ENCODE data around the gene MYL11. TPM values are rescaled to one million over a fixed set of nuclear protein-coding genes. Genes with fewer than 3 reads are reported as not detected.
"Not testable (repeated sequence)": the region's sequence is repeated elsewhere in the genome, so short reads cannot be mapped to it uniquely, and the experiment has no call there.

MYL11 gene, protein sequence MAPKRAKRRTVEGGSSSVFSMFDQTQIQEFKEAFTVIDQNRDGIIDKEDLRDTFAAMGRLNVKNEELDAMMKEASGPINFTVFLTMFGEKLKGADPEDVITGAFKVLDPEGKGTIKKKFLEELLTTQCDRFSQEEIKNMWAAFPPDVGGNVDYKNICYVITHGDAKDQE
- total RNA-seq = 1 to 10 TPM in 2 of 5 donors, under 1 TPM in 1, not detected in 2; 0.91 to 1.3 (median 1.1) TPM
- 5.9 TPM for total RNA-seq (2013)
- 0 to 1.3 (median 0.27) reads per million in 29 experiments for total RNA-seq

DNA sequence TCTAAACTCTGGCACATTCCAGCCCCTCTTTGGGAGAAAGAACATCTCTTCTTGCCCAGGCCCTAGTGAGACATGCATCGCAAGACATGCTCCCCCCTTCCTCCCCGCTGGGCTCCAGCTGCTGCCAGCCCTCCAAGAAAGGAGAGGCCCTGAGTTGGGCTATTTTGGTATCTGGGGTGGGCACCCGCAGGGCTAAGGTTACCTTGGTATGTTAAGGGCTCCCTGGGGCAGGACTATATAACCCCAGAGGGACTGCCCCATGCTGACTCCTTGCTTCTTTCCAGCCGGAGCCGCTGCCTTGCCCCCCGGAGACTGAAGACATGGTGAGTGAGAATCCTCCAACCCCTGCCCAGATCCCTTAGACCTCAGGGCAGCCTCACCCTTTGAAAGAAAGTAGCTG, at the start of gene MYL11:
Gene MYL11, plus strand, starts transcription at position 265 of the 400 bp plus-strand sequence. Its CDS starts 56 bp downstream, at position 321.
- Mint-ChIP-seq H3K27me3 (no peaks in the 10 kb centered on the region), H3K27ac (peak within 1 kb of the TSS; percentile 61 to 78), H3K4me3 (peak within 1 kb of the TSS in 2 of 3 donors; percentile 10 to 13), H3K9me3 (no peaks in the 10 kb centered on the region), H3K4me1 (peaks cover 40 to 42% (median 40%) of the 10 kb centered on the region in 3 donors), H3K36me3 (peaks cover 3% of the 10 kb centered on the region)
- Histone ChIP-seq H3K9me3 (no peaks in the 10 kb centered on the region), H3K4me1 (ENCODE audit: control insufficient read depth in 1 of 2, extremely low read depth in 1 of 2, insufficient read depth in 2 of 2, low read length in 2 of 2) (peaks cover 7 to 49% of the 10 kb centered on the region in 2 experiments), H3K4me3 (ENCODE audit: control insufficient read depth in 1 of 2, extremely low read depth in 1 of 2, low read length in 1 of 2) (no peak within 1 kb of the TSS), H3K27ac (ENCODE audit: low read length) (no peak within 1 kb of the TSS), H3K27me3 (replicated peaks in 1 of 2; ENCODE audit: control insufficient read depth in 2 of 2, extremely low read depth in 1 of 2, insufficient read depth in 2 of 2, low read length in 1 of 2) (no peaks in the 10 kb centered on the region), H3K36me3 (ENCODE audit: control insufficient read depth in 2 of 2, extremely low read depth in 1 of 2, insufficient read depth in 1 of 2, low read length in 1 of 2) (peaks cover 0 to 5% of the 10 kb centered on the region in 2 donors)
- ATAC-seq (replicated peaks in 1 of 4) (no peak), DNase-seq (no peak)
- WGBS (ENCODE audit: insufficient coverage) = 93% methylated on average over 3 of the region's 6 CpGs
- POLR2A ChIA-PET = no interaction called here
- CTCF ChIA-PET = no interaction called here

DNA sequence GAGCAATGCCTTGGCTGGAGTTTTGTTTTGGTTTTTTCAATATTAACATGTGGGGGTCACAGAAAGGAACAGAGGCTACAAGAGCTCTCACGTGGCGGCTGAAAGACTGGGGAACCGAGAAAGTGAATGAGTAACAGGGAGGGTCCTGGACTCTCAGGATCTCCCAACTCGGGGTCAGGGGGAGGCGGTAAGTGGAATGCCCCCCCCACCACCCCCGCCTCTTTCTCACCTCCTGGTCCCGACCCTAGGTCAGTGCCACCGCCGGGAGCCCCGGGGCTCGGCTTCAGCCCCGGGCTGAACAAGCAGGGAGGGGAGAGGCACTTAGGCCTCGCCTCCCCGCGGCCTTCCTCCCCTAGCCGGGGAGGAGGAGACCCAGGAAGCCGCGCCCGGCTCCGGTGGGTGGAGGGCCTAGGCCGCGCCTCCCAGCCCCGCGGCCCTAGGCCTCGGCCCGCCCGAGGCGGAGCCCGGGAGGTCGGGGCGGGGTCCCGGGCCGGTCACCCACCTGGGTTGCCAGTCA, 40.1 kb upstream of the MYL11 start:
- ATAC-seq (replicated peaks in 1 of 4) (peak; percentile 89 to 93 (median 93)), DNase-seq (peak; percentile 66 to 89 (median 81))
- H3K4me3 ChIP-seq (ENCODE audit: control insufficient read depth in 1 of 2, extremely low read depth in 1 of 2, low read length in 1 of 2) = peak overlapping the region in 1 of 2 donors; percentile 58
- no CpG with 5 or more reads among the region's 33 CpGs for WGBS (ENCODE audit: insufficient coverage)
- H3K36me3 ChIP-seq (ENCODE audit: control insufficient read depth in 2 of 2, extremely low read depth in 1 of 2, insufficient read depth in 1 of 2, low read length in 1 of 2); H3K9me3 ChIP-seq; H3K27me3 Mint-ChIP-seq; H3K36me3 Mint-ChIP-seq; H3K27ac ChIP-seq (ENCODE audit: low read length); H3K27me3 ChIP-seq (replicated peaks in 1 of 2; ENCODE audit: control insufficient read depth in 2 of 2, extremely low read depth in 1 of 2, insufficient read depth in 2 of 2, low read length in 1 of 2); H3K9me3 Mint-ChIP-seq; POLR2A ChIA-PET; H3K4me1 ChIP-seq (ENCODE audit: control insufficient read depth in 1 of 2, extremely low read depth in 1 of 2, insufficient read depth in 2 of 2, low read length in 2 of 2): not testable (repeated sequence)
- Mint-ChIP-seq H3K27ac (peak overlapping the region; percentile 90 to 93), H3K4me1 (peaks cover 25 to 40% (median 28%) of the 10 kb centered on the region in 3 donors), H3K4me3 (peak overlapping the region; percentile 91 to 97 (median 92))
- CTCF ChIA-PET = interaction anchor here (0.6 to 1.4 kb wide), 3 partner anchors 36 to 325 kb away, joined by 3 to 4 read pairs (median 3); partner anchors contain the start of gene DCTPP1 (in 1 of the 2)

DNA sequence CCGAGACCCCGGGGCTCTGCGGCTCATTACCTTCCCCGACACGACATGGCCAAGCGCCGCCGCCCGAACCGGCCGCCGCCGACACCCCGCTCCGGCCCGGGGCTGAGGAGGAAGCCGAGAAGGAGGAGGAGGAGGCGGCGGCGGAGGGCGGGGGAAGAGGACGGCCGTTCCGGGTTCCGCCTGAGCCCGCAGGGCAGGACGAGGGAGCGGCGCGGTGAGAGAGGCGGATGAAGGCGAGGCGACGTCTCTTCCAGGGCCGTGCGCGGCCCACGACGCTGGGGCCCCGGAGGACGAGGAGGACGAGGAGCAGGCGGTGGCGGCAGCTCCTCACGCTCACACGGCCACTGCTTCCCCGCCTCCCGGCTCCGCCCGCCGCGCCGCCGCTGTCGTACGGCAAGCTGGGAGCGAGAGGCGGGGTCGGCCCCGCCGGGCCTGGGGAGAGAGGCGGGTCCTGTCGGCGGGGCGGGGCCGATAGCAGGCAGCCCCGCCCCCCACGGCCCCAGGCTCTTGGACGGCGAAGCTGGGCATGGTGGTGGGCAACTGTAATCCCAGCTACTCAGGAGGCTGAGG, 39.5 kb upstream of the MYL11 start:
- H3K9me3 ChIP-seq; H3K36me3 ChIP-seq (ENCODE audit: control insufficient read depth in 2 of 2, extremely low read depth in 1 of 2, insufficient read depth in 1 of 2, low read length in 1 of 2); H3K9me3 Mint-ChIP-seq; H3K4me1 ChIP-seq (ENCODE audit: control insufficient read depth in 1 of 2, extremely low read depth in 1 of 2, insufficient read depth in 2 of 2, low read length in 2 of 2); H3K27me3 Mint-ChIP-seq; H3K27me3 ChIP-seq (replicated peaks in 1 of 2; ENCODE audit: control insufficient read depth in 2 of 2, extremely low read depth in 1 of 2, insufficient read depth in 2 of 2, low read length in 1 of 2); H3K36me3 Mint-ChIP-seq: not testable (repeated sequence)
- WGBS (ENCODE audit: insufficient coverage) = 2% methylated on average over 69 of the region's 70 CpGs
- POLR2A ChIA-PET = interaction anchor here in 1 of 2 donors (0.7 kb wide), 1 partner anchor 83 kb away, joined by 3 read pairs; no protein-coding TSS in a partner anchor
- DNase-seq (peak; percentile 64 to 88 (median 78)), ATAC-seq (replicated peaks in 1 of 4) (peak; percentile 77 to 80 (median 78))
- Histone ChIP-seq H3K27ac (ENCODE audit: low read length) (peak overlapping the region; percentile 63), H3K4me3 (ENCODE audit: control insufficient read depth in 1 of 2, extremely low read depth in 1 of 2, low read length in 1 of 2) (peak overlapping the region; percentile 54 to 58)
- peak overlapping the region; percentile 83 to 92 (median 91) for H3K4me3 Mint-ChIP-seq
- H3K4me1 Mint-ChIP-seq = peaks cover 24 to 36% (median 27%) of the 10 kb centered on the region in 3 donors
- CTCF ChIA-PET = interaction anchor here (0.6 to 1.4 kb wide), 4 partner anchors 36 to 545 kb away, joined by 3 to 4 read pairs (median 3); partner anchors contain the start of gene DCTPP1 (in 1 of the 2)
- H3K27ac Mint-ChIP-seq = peak overlapping the region; percentile 86 to 87

DNA sequence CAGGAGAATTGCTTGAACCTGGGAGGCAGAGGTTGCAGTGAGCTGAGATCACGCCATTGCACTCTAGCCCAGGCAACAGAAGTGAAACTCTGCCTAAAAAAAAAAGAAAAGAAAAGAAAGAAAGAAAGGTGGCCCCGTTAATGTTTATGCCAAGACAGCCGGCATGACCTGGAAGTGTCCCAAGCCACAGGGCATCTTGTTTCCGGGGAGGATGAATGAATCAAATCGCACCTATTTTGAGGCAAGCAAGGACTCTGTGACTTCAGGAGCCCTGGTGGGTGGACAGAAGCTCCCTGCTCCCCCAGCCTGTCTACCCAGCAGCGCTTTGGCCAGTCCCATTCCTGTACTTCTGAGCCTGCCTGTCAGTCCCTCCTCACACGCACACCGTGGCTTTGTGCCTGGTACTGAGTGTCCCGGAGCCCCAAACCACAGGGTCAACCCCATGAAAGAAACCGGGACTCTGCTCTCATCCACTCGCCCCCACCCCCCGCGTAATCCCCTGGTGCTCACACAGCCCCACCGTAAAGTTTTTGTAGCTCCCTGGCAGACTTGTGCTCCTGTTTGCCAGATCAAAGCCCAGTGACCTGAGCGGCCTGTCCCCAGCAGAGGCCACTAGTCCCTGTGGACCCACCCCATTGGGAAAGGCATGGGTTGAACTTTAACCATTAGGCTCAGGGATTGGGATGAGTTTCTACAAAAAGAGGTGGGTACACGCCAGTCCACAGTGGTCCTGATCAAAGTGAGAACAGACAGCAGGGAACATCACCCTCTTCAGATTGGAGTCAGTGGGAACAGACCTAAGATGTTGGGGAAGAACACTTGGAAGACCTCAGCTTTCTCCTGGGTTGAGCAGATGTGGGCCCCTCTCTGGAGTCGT, 38.8 kb upstream of the MYL11 start:
- Mint-ChIP-seq H3K4me3 (peak overlapping the region; percentile 83 to 92 (median 91)), H3K36me3 (no peaks in the 10 kb centered on the region), H3K27me3 (no peaks in the 10 kb centered on the region), H3K4me1 (peaks cover 26 to 35% (median 26%) of the 10 kb centered on the region in 3 donors), H3K9me3 (no peaks in the 10 kb centered on the region), H3K27ac (peak overlapping the region; percentile 86 to 87)
- Histone ChIP-seq H3K36me3 (ENCODE audit: control insufficient read depth in 2 of 2, extremely low read depth in 1 of 2, insufficient read depth in 1 of 2, low read length in 1 of 2) (no peaks in the 10 kb centered on the region), H3K27me3 (replicated peaks in 1 of 2; ENCODE audit: control insufficient read depth in 2 of 2, extremely low read depth in 1 of 2, insufficient read depth in 2 of 2, low read length in 1 of 2) (no peaks in the 10 kb centered on the region), H3K9me3 (no peaks in the 10 kb centered on the region), H3K27ac (ENCODE audit: low read length) (peak overlapping the region; percentile 63), H3K4me3 (ENCODE audit: control insufficient read depth in 1 of 2, extremely low read depth in 1 of 2, low read length in 1 of 2) (peak overlapping the region; percentile 47 to 58), H3K4me1 (ENCODE audit: control insufficient read depth in 1 of 2, extremely low read depth in 1 of 2, insufficient read depth in 2 of 2, low read length in 2 of 2) (peaks cover 9 to 13% of the 10 kb centered on the region in 2 experiments)
- DNase-seq = peak in 5 of 35 experiments; percentile 14 to 59 (median 16)
- CTCF ChIA-PET = interaction anchor here (0.6 to 1.4 kb wide), 3 partner anchors 35 to 544 kb away, joined by 3 to 4 read pairs (median 3); partner anchors contain the start of gene DCTPP1 (in 1 of the 2)
- ATAC-seq (replicated peaks in 1 of 4) = no peak
- POLR2A ChIA-PET = interaction anchor here (0.6 to 0.7 kb wide), 2 partner anchors 16 to 82 kb away, joined by 3 to 5 read pairs; no protein-coding TSS in a partner anchor
- WGBS (ENCODE audit: insufficient coverage) = 28% methylated on average over 11 of the region's 17 CpGs

DNA sequence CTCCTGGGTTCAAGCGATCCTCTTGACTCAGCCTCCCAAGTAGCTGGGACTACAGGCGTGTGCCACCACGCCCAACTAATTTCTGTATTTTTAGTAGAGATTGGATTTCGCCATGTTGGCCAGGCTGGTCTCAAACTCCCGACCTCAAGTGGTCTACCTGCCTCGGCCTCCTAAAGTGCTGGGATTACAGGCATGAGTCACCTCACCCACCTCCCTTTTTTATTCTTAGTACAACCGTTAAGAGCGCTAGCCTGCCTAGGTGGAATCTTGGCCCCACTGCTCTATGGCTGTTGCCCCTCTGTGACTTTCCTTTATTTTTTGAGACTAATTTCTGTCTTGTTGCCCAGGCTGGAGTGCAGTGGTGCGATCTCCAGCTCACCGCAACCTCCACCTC, 36.6 kb upstream of the MYL11 start:
- H3K36me3 Mint-ChIP-seq; H3K27me3 Mint-ChIP-seq; DNase-seq; CTCF ChIA-PET; H3K27me3 ChIP-seq (replicated peaks in 1 of 2; ENCODE audit: control insufficient read depth in 2 of 2, extremely low read depth in 1 of 2, insufficient read depth in 2 of 2, low read length in 1 of 2); H3K9me3 Mint-ChIP-seq; H3K27ac ChIP-seq (ENCODE audit: low read length); H3K9me3 ChIP-seq; POLR2A ChIA-PET; H3K4me3 ChIP-seq (ENCODE audit: control insufficient read depth in 1 of 2, extremely low read depth in 1 of 2, low read length in 1 of 2); H3K36me3 ChIP-seq (ENCODE audit: control insufficient read depth in 2 of 2, extremely low read depth in 1 of 2, insufficient read depth in 1 of 2, low read length in 1 of 2); H3K27ac Mint-ChIP-seq; ATAC-seq (replicated peaks in 1 of 4): not testable (repeated sequence)
- peaks cover 9 to 15% of the 10 kb centered on the region in 2 experiments for H3K4me1 ChIP-seq (ENCODE audit: control insufficient read depth in 1 of 2, extremely low read depth in 1 of 2, insufficient read depth in 2 of 2, low read length in 2 of 2)
- Mint-ChIP-seq H3K4me3 (peak overlapping the region in 1 of 3 donors; percentile 91), H3K4me1 (peaks cover 17 to 28% (median 24%) of the 10 kb centered on the region in 3 donors)
- WGBS (ENCODE audit: insufficient coverage) = 95% methylated on average over 2 of the region's 10 CpGs

DNA sequence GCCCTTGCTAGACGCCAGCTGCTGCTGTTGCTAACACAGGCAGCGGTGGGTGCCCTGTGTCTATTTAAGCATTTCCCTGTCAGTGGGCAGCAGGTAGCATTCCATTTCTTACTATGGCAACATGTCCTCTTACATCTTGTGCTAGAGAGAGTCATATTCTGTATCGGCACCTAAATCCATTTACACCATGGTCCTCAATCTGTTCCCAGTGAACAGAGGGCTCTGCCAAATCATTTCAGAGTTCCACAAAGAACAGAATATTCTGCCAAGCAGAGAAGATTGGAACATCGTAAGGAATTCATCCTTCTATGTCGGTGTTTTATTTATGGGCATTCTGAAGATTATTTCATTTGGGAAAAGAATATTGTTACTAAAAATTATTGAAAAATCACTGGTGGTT, 35.9 kb upstream of the MYL11 start:
- H3K27ac Mint-ChIP-seq; POLR2A ChIA-PET; H3K4me3 Mint-ChIP-seq; H3K27me3 Mint-ChIP-seq; H3K9me3 ChIP-seq; DNase-seq; H3K36me3 ChIP-seq (ENCODE audit: control insufficient read depth in 2 of 2, extremely low read depth in 1 of 2, insufficient read depth in 1 of 2, low read length in 1 of 2); ATAC-seq (replicated peaks in 1 of 4); CTCF ChIA-PET; H3K27ac ChIP-seq (ENCODE audit: low read length); H3K4me3 ChIP-seq (ENCODE audit: control insufficient read depth in 1 of 2, extremely low read depth in 1 of 2, low read length in 1 of 2); H3K36me3 Mint-ChIP-seq; H3K9me3 Mint-ChIP-seq; H3K27me3 ChIP-seq (replicated peaks in 1 of 2; ENCODE audit: control insufficient read depth in 2 of 2, extremely low read depth in 1 of 2, insufficient read depth in 2 of 2, low read length in 1 of 2): not testable (repeated sequence)
- peaks cover 15 to 28% (median 22%) of the 10 kb centered on the region in 3 donors for H3K4me1 Mint-ChIP-seq
- no CpG with 5 or more reads among the region's 5 CpGs for WGBS (ENCODE audit: insufficient coverage)
- peaks cover 9 to 15% of the 10 kb centered on the region in 2 experiments for H3K4me1 ChIP-seq (ENCODE audit: control insufficient read depth in 1 of 2, extremely low read depth in 1 of 2, insufficient read depth in 2 of 2, low read length in 2 of 2)

All from T-cell (primary cell).